Stimulated activated naive CD8-positive, alpha-beta T cell treated with anti-CD3 and anti-CD28 coated beads, Interleukin-15, Interleukin-2, amounts not matched to agents 100 ng/mL and 50 ng/mL, for 24 hours (primary cell): ENCODE measurements around the gene SLC16A8.

Experiments used
- H3K27ac Mint-ChIP-seq: one replicate; pipeline ENCODE4 v1.8.0; 2021; ENCODE audit warnings: mild to moderate bottlenecking, mixed read lengths
- H3K27me3 Mint-ChIP-seq: one replicate; pipeline ENCODE4 v1.8.0; 2021; ENCODE audit warnings: mixed read lengths
- H3K36me3 Mint-ChIP-seq: one replicate; pipeline ENCODE4 v1.8.0; 2021; ENCODE audit warnings: low read depth, mixed read lengths
- H3K4me1 Mint-ChIP-seq: one replicate; pipeline ENCODE4 v1.8.0; 2021; ENCODE audit warnings: low read depth, mixed read lengths
- H3K4me3 Mint-ChIP-seq: one replicate; pipeline ENCODE4 v1.8.0; 2021; ENCODE audit warnings: mild to moderate bottlenecking, mixed read lengths
- H3K9me3 Mint-ChIP-seq: one replicate; pipeline ENCODE4 v1.8.0; 2021; ENCODE audit warnings: mixed read lengths

Gene SLC16A8

DNA sequence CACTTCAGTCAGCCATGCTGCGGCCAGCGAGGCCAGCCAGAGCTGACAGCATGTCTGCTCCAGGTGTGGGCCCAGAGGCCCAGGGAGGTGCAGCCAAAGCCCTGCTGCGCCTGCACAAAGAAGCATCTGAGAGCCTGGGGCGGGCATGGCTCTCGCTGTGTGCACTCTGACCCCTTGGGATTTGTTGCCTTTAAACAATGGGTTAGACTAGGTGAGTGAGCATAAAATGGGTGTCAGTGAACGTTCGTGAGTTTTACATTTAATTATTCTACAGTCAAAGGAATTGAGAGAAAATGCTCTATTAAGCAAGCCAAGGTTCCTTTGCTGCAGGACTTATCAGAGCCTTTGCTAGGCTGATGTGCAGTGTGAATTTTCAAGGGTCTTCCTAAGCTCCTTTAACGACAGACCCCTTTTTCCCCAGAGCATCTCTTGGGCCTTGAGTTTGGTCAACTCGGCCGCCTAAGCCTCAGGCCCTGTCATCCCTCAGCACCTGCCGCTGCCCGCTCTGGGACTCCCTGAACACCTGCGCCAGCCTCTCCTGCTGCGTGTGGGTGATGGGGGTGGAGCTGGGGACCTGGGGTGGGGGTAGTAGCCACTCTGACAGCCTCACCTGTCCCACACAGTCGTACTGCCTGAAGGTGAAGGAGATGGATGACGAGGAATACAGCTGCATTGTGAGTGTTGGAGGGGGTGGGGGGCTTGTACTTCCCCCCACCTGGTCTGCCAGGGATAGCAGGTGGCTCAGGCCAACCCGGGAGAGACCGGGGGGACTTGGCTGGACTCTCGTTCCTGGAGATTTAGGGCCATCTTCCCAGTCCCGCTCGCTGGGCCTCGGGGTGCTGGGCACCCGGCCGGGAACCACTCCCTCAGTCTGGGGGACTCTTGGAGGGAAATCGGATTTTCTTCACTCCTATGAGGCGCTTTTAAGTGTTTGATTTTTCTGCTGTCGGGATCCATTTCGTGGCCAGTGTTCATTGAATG is 10.5 kb downstream of the SLC16A8 start:
- no peaks in the 10 kb centered on the region for H3K4me1 Mint-ChIP-seq
- H3K4me3 Mint-ChIP-seq = no peak overlapping the region
- no peak overlapping the region for H3K27ac Mint-ChIP-seq
- H3K36me3 Mint-ChIP-seq = peaks cover 11% of the 10 kb centered on the region
- no peaks in the 10 kb centered on the region for H3K27me3 Mint-ChIP-seq
- no peaks in the 10 kb centered on the region for H3K9me3 Mint-ChIP-seq

DNA sequence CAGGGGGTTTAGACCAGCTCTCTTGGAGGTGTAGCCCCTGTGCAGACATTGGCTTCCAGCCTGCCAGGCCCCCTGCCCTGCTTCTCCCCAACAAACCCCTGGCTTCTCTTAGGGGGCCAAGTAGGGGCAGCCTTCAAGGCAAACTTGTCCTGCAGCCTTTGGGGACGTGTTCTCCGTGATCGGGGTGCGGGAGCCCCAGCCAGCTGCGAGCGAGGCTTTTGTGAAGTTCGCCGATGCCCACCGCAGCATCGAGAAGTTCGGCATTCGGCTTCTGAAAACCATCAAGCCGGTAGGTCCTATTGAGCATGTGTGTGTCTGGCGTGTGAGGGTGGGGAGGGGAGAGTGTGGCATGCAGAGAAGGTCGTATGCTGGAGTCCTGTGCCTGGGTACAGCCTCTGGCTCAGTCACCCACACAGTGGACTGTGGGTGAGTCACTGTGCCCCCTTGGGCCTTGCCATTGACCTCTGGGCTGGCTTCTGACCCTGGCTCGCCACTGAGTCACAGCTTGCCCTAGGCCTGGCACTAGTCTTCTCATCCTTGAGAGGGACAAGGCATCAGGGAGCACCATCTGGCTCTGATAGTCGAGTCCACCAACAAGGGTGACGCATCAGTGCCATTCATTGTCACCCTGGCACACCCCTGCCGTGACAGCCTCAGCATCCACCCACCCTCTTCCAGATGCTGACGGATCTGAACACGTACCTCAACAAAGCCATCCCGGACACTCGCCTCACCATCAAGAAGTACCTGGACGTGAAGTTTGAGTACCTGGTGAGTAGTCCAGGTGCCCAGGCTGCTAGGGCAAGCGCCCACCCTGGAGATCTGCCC is 11.4 kb downstream of the SLC16A8 start:
- Mint-ChIP-seq H3K27me3 (no peaks in the 10 kb centered on the region), H3K27ac (no peak overlapping the region), H3K36me3 (peaks cover 11% of the 10 kb centered on the region), H3K4me1 (no peaks in the 10 kb centered on the region), H3K4me3 (no peak overlapping the region), H3K9me3 (no peaks in the 10 kb centered on the region)

DNA sequence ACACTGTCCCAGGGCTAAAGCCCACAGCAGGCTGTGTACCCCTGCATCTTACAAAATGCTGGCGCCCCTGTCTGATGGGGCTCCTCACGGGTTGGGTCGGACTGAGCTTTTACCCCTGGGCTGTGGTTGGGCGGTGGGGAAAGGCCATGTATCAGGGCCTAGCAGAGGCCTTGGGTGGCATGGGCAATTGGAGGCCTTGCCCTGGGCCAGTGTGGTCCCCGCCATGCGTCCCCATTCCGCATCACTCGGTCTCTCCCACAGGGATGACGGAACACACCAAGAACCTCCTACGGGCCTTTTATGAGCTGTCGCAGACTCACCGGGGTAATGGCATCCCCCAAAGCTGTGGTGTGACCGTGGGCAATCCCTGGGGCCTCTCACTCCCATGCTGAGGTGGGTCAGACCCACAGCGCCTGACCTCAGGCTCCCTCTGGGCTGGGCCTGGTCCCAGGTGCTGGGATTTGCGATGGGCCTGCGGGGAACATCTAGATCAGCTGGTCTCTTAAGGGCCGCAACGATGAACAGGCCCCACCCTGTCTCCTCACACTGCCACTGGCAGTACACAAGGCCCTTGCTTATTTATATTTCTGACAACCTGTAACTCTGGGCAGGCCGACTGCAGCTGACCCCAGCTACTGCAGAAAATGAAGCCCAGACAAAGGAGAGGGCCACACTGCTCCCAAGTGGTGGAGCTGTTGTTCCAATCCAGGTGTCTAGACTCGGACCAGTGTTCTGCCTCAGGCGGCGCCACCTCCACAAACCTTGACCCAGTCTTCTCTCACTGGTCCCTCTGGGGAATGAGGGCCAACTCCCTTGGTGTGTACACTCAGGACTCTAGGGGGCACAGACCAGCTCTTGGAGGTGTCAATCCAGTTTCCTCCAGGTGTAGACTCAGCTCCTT is 12.3 kb downstream of the SLC16A8 start:
- no peak overlapping the region for H3K27ac Mint-ChIP-seq
- peaks cover 14% of the 10 kb centered on the region for H3K36me3 Mint-ChIP-seq
- H3K9me3 Mint-ChIP-seq = no peaks in the 10 kb centered on the region
- no peaks in the 10 kb centered on the region for H3K27me3 Mint-ChIP-seq
- H3K4me3 Mint-ChIP-seq = no peak overlapping the region
- H3K4me1 Mint-ChIP-seq = no peaks in the 10 kb centered on the region

DNA sequence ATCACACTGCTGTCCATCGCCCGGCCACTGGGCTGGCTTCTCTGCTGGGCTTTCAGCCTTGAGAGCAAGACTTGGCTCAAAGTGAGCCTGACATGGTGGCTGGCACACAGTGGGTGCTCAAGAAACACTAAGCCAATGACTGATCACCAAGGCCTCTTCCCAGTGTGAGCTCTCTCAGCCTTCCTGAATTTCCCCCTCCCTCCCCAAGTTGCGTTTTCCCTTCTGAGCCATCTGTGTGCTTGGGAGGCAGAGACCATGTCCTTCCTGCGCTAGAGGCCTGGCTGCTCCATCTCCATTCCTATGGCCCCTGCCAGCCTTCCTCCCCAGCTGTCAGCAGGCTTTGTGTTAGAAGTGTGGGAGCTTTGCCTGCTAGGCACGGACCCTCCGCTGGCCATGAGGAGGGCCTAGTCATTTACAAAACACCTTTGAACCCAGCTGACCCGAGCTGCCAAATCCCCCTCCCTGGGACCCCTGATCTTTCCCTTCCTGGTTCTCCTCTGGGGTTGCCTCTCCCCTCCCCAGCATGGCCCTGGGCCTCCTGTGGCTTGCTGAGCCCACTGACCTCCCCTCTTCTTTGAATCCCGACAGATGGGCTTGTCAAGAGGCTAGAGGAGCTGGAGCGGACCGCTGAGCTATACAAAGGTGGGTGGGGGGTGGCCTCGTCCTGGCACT is 13.6 kb downstream of the SLC16A8 start:
- Mint-ChIP-seq H3K36me3 (peaks cover 22% of the 10 kb centered on the region), H3K27me3 (no peaks in the 10 kb centered on the region), H3K27ac (no peak overlapping the region), H3K4me1 (no peaks in the 10 kb centered on the region), H3K4me3 (no peak overlapping the region), H3K9me3 (no peaks in the 10 kb centered on the region)

DNA sequence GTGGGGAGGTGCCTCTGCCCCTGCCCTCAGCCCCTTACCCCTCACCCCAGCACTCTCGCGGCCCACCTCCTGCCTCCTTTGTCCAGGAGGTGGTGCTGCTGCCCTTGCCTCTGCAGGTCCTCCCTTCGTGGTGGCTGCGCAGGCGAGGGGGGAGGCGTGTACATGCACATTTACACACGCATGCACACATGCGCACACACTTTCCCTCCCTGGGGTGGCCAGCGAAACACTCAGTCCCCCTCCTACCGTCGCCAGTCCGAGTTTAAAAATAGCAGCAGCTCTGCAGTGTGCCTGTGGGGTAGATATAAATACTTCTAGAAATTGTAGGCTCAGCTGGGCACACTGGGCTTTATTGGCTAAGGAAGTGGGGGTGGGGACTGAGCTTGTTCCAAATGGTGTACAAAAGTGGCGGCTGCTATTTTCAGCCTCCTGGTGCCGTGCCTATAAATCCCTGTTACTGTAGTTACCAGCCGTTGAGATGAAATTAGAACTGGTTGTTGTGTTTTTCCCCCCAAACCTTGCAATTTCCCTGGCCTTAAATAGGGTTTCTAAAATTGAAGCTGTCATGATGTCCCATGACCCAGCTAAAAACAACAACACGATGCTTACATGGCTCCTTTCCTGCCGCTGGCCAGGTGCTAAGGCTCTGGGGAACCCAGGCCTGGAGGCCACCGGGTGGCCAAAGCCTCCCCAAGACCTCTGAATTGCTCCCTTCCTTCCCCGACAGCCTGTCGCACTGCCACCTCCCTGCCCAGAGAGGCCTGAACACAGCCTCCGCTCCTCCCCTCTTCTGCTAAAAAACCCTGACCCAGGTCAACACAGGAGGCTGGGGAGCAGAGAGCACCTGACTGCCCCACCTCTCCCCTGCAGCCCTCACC is 14.4 kb downstream of the SLC16A8 start:
- H3K27me3 Mint-ChIP-seq = no peaks in the 10 kb centered on the region
- H3K27ac Mint-ChIP-seq = no peak overlapping the region
- H3K36me3 Mint-ChIP-seq = peaks cover 29% of the 10 kb centered on the region
- no peaks in the 10 kb centered on the region for H3K4me1 Mint-ChIP-seq
- H3K9me3 Mint-ChIP-seq = no peaks in the 10 kb centered on the region
- H3K4me3 Mint-ChIP-seq = no peak overlapping the region

- H3K4me1 Mint-ChIP-seq = no peaks in the 10 kb centered on the region
- H3K27me3 Mint-ChIP-seq = no peaks in the 10 kb centered on the region
- H3K4me3 Mint-ChIP-seq = no peak overlapping the region
- H3K9me3 Mint-ChIP-seq = no peaks in the 10 kb centered on the region
- no peak overlapping the region for H3K27ac Mint-ChIP-seq
- peaks cover 25% of the 10 kb centered on the region for H3K36me3 Mint-ChIP-seq
Measured at GRCh38 chr22:38068641-38069371, 15.2 kb downstream of the SLC16A8 start.

DNA sequence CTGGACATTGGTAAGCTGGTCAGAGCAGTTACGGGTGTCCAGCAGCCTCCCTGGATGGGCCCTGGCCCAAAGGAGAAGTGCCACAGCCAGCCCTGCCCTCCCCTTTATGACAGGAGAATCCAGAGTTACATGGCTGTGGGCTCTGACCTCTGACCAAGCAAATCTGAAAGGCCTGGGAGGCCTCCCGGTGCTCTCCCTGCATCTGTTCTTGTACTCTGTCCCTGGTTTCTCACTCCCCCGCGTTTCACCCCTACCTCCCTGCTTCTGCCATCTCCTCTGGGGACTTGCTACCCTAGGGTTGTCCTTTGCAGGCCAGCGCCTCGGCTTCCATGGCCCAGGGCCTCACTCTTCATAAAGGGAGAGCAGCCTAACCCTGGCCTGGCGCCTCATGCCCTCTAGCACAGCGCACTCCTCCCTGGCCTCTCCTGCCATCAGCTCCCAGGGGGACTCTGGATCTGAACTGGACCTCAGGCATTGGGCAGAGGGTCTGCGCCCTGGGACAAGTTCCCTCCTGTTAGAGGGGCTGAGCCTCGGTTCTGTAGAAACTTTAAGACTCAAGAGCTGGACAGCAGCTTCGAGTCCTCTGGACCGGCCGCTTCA is 16.1 kb downstream of the SLC16A8 start:
- peaks cover under 1% of the 10 kb centered on the region for H3K4me1 Mint-ChIP-seq
- H3K27me3 Mint-ChIP-seq = no peaks in the 10 kb centered on the region
- H3K36me3 Mint-ChIP-seq = peaks cover 28% of the 10 kb centered on the region
- no peak overlapping the region for H3K27ac Mint-ChIP-seq
- H3K4me3 Mint-ChIP-seq = no peak overlapping the region
- no peaks in the 10 kb centered on the region for H3K9me3 Mint-ChIP-seq

- Mint-ChIP-seq H3K27ac (no peak overlapping the region), H3K27me3 (no peaks in the 10 kb centered on the region), H3K4me3 (no peak overlapping the region), H3K9me3 (no peaks in the 10 kb centered on the region), H3K36me3 (peaks cover 30% of the 10 kb centered on the region), H3K4me1 (peaks cover 4% of the 10 kb centered on the region)
Measured at GRCh38 chr22:38067028-38067415, 17.0 kb downstream of the SLC16A8 start.

- Mint-ChIP-seq H3K4me1 (peaks cover 4% of the 10 kb centered on the region), H3K27me3 (no peaks in the 10 kb centered on the region), H3K4me3 (no peak overlapping the region), H3K36me3 (peaks cover 33% of the 10 kb centered on the region), H3K27ac (no peak overlapping the region), H3K9me3 (no peaks in the 10 kb centered on the region)
Measured at GRCh38 chr22:38066381-38067027, 17.5 kb downstream of the SLC16A8 start.

GRCh38 chr22:38065539-38065938 is 18.4 kb downstream of the SLC16A8 start:
- H3K4me1 Mint-ChIP-seq = peaks cover 4% of the 10 kb centered on the region
- peaks cover 33% of the 10 kb centered on the region for H3K36me3 Mint-ChIP-seq
- no peak overlapping the region for H3K27ac Mint-ChIP-seq

DNA sequence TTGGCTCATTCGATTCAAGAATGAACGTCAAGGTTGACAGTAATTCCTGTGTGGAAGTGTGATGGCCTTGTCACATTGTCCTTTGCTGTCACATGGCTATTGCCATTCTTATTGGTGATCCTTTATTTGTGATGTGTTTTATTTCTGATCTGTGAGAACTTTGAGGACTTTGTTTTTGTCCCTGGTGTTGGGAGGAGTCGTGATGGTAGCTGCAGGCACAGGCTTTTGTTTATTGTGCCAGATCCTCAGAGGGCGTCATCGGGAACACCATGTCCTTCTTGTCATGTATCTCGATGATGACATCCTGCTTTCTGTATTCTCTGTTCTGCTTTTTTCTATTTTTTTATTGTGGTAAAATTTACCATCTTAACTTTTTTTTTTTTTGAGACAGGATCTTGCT is 21.2 kb downstream of the SLC16A8 start:
- Mint-ChIP-seq H3K27me3 (no peaks in the 10 kb centered on the region), H3K4me3 (no peak overlapping the region), H3K9me3 (no peaks in the 10 kb centered on the region), H3K36me3 (peaks cover 42% of the 10 kb centered on the region), H3K27ac (no peak overlapping the region), H3K4me1 (peaks cover 8% of the 10 kb centered on the region)

More at GRCh38 chr22:38065539-38065938, 18.4 kb downstream of the SLC16A8 start:
- Mint-ChIP-seq H3K4me3 (no peak overlapping the region), H3K9me3 (no peaks in the 10 kb centered on the region), H3K27me3 (no peaks in the 10 kb centered on the region)
